Nephron progenitor cell (in vitro differentiated cells): ENCODE results near the gene METRNL.

Experiments used
- DNase-seq: peaks from one replicate; pipeline ENCODE4 v3.0.0; 2021
- H3K27ac Mint-ChIP-seq: 2 replicates; pipeline ENCODE4 v1.8.0; 2021; ENCODE audit warnings: mild to moderate bottlenecking, moderate library complexity, mixed read lengths
- H3K27me3 Mint-ChIP-seq: 2 replicates; pipeline ENCODE4 v1.8.0; 2021; ENCODE audit warnings: mild to moderate bottlenecking, low read depth, mixed read lengths; ENCODE audit not compliant: poor library complexity
- H3K36me3 Mint-ChIP-seq: 2 replicates; pipeline ENCODE4 v1.8.0; 2021; ENCODE audit warnings: low read depth, mixed read lengths
- H3K4me1 Mint-ChIP-seq: 2 replicates; pipeline ENCODE4 v1.8.0; 2021; ENCODE audit warnings: mixed read lengths
- H3K4me3 Mint-ChIP-seq: 2 replicates; pipeline ENCODE4 v1.8.0; 2021; ENCODE audit warnings: mild to moderate bottlenecking, moderate library complexity, mixed read lengths
- H3K9me3 Mint-ChIP-seq: 2 replicates; pipeline ENCODE4 v1.8.0; 2021; ENCODE audit warnings: mild to moderate bottlenecking, moderate library complexity, mixed read lengths
- CTCF ChIP-seq: fragments of 200-600 bp; sonication (generic); IDR thresholded peaks from 2 replicates; pipeline ENCODE4 v1.5.0; 2021; ENCODE audit warnings: antibody characterized with exemption

Gene METRNL

DNA sequence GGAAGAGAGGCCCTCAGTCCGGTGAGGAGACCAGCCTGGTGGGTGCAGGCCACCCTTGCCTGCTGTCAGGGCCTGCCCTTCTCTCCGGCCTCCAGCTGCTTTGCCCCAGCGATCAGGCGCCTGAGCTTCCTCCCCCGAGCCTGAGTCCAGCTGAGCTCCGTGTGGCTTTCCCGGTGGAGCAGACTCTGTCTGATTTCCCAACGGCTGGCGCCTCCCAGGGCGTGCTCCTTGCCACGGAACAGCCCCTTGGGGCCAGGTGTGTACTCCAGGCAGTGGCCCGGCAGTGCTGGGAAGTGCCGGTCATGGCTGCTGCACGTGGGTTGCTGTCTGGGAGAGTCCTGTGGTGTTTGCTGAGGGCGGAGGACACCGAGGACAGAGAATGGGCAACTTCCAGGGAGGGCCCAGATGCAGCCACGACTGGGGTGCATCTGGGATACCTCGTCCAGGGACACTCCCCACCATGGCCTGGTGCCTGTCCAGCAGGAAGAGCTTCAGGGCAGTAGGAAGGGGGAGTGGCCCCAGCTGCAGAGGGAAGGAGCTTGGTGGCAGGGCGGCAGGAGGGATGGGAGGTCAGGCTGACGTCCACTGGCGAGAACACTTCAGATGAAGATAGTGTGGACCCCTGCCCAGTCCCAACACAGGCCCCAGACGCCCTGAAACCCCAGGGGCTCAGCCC, 22.5 kb downstream of the METRNL start:
- no peaks in the 10 kb centered on the region for H3K36me3 Mint-ChIP-seq
- no peak for DNase-seq
- no peak overlapping the region for H3K27ac Mint-ChIP-seq
- H3K27me3 Mint-ChIP-seq = peaks cover 3% of the 10 kb centered on the region
- peaks cover 58% of the 10 kb centered on the region for H3K4me1 Mint-ChIP-seq
- no peaks in the 10 kb centered on the region for H3K9me3 Mint-ChIP-seq
- no peak for TF ChIP-seq CTCF
- no peak overlapping the region for H3K4me3 Mint-ChIP-seq

DNA sequence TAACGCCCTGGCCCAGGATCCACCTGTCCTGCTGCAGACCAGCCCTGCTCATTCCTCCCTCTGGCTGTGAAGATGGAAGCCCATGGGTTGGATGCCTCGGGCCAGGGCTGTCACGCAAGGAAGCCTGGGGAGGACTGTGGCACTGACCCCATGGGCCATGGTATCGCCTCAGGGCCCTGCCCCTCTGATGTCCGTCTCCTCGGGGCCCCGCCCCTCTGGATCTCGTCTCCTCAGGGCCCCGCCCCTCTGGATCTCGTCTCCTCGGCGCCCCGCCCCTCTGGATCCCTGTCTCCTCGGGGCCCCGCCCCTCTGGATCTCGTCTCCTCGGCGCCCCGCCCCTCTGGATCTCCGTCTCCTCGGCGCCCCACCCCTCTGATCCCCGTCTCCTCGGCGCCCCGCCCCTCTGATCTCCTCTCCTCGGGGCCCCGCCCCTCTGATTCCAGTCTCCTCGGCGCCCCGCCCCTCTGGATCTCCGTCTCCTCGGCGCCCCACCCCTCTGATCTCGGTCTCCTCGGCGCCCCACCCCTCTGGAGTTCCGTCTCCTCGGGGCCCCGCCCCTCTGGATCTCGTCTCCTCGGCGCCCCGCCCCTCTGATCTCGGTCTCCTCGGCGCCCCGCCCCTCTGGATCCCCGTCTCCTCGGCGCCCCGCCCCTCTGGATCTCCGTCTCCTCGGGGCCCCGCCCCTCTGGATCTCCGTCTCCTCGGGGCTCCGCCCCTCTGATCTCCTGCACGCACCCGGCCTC, 24.0 kb downstream of the METRNL start:
- Mint-ChIP-seq H3K4me1 (peaks cover 55% of the 10 kb centered on the region), H3K9me3 (no peaks in the 10 kb centered on the region), H3K4me3 (no peak overlapping the region), H3K36me3 (no peaks in the 10 kb centered on the region), H3K27me3 (peaks cover 10% of the 10 kb centered on the region), H3K27ac (no peak overlapping the region)
- no peak for DNase-seq
- TF ChIP-seq CTCF = no peak

DNA sequence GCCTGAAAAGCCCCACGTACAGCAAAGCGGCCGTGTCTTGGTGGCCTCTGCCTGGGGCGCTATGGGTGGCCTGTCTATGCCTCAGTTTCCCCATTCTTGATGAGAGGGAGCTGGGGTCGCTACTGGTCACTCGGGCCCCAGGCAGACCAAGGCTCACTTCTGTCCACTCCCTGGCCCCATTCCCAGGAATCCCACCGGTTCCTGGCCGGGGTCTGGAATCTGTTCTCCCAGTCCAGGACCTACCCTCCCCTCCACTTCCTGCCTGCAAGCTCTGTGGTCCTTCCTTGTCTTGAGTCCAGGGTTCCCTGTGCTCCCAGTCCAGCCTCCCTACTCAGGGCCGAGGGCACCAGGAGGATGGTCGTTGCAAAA, 24.5 kb downstream of the METRNL start:
- H3K9me3 Mint-ChIP-seq = peaks cover 4% of the 10 kb centered on the region
- H3K27me3 Mint-ChIP-seq = peaks cover 16% of the 10 kb centered on the region
- no peak overlapping the region for H3K27ac Mint-ChIP-seq
- H3K36me3 Mint-ChIP-seq = no peaks in the 10 kb centered on the region
- peaks cover 57% of the 10 kb centered on the region for H3K4me1 Mint-ChIP-seq
- no peak for TF ChIP-seq CTCF
- H3K4me3 Mint-ChIP-seq = no peak overlapping the region
- no peak for DNase-seq

- H3K27ac Mint-ChIP-seq = no peak overlapping the region
- peaks cover 58% of the 10 kb centered on the region for H3K4me1 Mint-ChIP-seq
- H3K4me3 Mint-ChIP-seq = no peak overlapping the region
Measured at GRCh38 chr17:83104577-83105505, 25.4 kb downstream of the METRNL start.

DNA sequence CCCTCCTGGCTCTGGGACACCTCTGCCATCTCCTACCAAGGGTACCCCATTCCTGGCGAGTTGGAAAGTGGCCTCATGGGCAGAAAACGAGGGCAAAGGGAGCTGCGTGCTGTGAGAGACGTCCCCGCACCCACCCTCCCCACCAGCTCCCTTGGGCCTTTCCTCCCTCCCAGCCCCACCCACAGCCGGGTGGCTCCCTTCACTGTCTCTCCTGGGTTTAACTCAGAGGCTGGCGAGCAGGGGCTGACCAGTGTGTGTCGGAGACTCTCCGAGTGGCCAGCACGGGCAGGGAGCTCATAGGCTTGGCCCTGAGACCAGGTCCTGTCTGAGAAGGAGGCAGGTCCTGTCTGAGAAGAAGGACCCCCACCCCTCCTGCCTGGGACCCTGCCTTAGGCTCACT, 26.1 kb downstream of the METRNL start:
- Mint-ChIP-seq H3K36me3 (no peaks in the 10 kb centered on the region), H3K9me3 (peaks cover 6% of the 10 kb centered on the region), H3K27ac (no peak overlapping the region), H3K4me1 (peaks cover 56% of the 10 kb centered on the region), H3K27me3 (peaks cover 18% of the 10 kb centered on the region), H3K4me3 (no peak overlapping the region)
- DNase-seq = no peak
- no peak for TF ChIP-seq CTCF

More at GRCh38 chr17:83104577-83105505, 25.4 kb downstream of the METRNL start:
- no peak for DNase-seq
- no peak for TF ChIP-seq CTCF
- H3K9me3 Mint-ChIP-seq = peaks cover 6% of the 10 kb centered on the region
- H3K36me3 Mint-ChIP-seq = no peaks in the 10 kb centered on the region
- peaks cover 18% of the 10 kb centered on the region for H3K27me3 Mint-ChIP-seq
